IPS-11a (cell line): Measurements from ENCODE around the gene TMEM218.

Source experiments
- H3K4me3 ChIP-seq: one replicate; pipeline ENCODE4 v1.5.1; 2013; ENCODE audit warnings: low read depth, low read length, control low read depth

The TMEM218 gene

DNA sequence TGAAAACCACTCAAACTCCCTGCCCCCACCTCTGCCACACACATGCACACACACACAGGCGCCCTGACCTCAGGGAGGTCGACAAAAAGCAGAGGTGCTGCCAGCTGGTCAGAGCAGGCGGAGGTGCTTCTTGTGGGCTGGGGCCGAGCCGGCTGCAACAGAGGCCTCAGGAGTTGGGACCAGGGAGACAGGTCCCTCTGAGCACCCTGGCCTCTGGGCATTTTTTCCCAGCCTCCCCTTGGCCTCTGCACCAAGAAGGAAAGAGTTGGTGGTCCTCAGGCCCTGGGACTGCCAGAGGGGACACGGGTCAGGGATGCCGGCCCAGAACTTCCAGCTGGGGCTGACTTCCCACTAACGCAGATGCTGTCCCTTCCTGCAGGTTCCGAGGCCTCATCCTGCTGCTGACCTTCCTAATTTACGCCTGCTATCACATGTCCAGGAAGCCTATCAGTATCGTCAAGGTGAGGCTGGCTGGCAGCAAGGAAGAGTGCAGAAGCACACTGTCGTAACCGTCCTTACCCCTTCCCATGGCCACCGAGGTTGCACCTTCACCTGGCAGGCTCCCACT, 35.0 kb downstream of the TMEM218 start:
- H3K4me3 ChIP-seq = no peak overlapping the region

DNA sequence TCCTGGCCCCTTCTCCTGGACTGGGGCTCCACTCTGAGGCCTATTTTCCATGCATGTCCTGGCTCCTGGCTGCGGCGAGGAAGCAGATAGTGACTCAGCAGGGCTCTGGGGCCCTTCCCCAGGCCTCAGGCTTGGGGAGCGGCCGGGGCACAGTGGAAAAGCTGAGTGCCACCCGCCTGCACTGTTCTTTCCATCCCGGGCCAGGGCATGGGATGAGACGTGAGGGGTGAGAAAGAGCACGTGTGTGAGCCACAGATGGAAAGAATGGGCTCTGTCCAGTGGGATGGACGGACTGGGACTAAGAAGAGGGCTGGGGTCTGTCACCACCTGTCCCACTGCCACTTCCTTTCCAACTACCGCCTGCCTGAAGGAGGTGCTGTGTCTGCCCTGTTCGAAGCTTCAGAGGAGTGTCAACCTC, 35.5 kb downstream of the TMEM218 start:
- no peak overlapping the region for H3K4me3 ChIP-seq

DNA sequence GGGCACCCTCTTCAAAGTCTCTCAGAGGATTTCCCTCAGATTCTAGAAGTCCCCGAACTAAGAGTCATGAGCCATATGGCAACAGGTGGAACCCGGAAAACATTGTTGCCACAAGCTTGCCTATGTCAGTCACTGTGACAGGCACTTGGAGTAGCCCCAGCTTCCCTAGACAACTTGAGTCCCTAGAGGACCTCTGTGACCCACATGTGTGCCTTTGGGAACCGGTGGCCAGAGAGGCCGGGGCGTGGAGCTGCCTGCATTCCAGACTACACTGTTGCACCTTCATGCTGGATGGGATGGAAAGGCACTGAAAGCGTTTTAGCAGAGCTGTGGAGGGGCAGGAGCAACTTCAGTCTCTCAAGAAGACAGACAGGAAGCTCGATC, 36.2 kb downstream of the TMEM218 start:
- H3K4me3 ChIP-seq = no peak overlapping the region

DNA sequence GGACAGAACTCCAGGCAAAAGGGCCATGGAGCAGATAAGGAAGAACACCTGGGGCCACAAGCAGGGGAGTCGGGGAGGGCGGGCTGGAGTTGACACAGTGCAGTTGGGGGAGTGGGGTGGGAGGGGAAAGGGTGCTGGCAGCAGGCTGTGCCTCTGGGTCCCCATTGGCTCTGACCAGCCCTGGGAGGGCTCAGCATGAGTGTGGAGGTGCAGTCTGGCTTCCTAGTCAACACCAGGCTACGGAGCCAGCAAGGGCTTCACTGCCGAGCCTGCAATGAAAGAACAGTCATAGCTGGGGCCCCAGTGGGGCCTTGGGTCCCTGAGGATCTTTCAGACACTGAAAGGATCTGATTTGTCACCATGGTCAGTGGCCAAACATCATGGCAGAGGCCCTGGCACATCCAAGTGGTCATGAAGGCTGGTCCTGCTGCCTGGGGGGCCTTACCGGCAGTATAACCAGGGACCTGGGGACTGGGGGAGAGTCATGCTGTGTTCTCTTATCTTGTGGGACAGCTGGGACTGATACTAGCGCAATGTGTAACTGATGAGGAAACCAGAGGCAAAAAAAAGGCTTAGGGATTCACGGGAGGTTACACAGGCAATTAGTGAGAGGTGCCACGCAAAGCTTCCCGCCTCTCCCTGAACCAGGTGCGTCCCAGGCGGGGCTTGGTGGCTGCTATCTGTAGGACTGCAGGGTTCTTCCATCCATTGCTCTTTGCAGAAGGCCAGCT, 36.8 kb downstream of the TMEM218 start:
- no peak overlapping the region for H3K4me3 ChIP-seq

DNA sequence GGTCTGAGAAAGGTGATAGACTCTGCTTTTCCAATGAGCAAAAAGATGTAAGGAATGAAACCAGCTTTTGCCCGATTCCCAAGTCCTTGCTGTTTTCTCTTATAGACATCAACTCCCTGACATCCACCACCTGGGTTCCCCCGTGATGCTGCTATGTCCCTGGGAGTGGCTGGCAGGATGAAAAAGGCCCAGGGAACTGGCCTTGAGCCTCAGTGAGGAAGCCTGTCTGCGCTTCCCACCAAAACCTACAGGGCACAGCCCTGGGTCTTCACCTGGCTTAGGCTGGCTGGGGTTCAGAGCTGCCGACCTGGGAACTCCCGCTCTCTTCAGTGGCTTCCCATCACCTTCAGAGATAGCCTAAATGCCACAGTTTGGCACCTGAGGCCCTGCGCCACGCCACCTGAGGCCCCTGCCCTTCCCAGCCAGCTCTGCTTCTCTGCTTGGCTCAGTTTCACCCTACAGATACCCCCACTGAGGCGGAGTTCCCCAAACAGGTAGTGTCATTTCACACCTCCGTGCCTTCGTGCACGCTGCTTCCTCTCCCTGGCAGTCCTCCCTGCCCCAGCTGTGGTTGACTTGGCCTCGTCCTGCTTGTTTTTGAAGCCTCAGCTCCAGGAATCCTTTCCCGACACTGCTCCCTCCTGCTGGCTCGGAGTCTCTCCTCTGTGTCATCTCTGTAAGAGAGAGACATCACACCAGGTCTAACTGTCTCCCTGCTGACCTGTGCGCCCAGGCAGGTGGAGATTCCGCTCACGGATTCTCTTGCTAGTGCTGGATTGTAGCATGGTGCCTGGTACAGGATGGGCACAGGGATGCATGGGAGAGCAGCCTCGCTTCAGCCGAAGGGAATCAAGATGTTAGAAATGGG, 37.6 kb downstream of the TMEM218 start:
- H3K4me3 ChIP-seq = no peak overlapping the region

DNA sequence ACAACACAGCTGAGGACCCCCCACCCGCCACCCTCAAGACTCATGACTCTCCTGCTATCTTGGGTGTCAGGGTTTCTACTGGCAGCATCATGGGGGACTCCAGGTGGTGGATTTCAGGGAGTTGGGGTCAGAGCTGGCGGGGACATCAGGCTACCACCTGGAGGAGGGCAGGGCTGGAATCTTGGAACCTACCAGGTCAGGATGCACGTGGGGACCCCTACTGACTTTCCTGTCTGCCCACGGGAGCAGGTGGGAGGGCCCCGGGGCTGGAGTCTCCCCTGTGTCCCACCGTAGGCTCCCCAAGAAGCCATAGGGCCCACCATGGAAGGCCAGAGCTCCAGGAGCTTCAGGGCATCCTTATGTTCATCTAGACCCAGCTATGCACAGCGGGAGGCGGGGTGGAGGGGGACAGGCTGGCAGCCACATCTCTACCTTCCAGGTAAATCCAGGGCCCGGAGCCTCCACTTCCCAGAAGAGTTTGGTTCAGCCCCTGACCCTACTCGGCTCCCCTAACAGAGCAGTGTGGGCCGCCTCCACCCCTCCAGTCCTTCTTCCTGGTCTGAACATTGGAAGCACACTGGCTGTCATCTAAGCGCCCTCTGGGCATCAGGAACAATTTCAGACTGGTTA, 38.4 kb downstream of the TMEM218 start:
- H3K4me3 ChIP-seq = no peak overlapping the region

DNA sequence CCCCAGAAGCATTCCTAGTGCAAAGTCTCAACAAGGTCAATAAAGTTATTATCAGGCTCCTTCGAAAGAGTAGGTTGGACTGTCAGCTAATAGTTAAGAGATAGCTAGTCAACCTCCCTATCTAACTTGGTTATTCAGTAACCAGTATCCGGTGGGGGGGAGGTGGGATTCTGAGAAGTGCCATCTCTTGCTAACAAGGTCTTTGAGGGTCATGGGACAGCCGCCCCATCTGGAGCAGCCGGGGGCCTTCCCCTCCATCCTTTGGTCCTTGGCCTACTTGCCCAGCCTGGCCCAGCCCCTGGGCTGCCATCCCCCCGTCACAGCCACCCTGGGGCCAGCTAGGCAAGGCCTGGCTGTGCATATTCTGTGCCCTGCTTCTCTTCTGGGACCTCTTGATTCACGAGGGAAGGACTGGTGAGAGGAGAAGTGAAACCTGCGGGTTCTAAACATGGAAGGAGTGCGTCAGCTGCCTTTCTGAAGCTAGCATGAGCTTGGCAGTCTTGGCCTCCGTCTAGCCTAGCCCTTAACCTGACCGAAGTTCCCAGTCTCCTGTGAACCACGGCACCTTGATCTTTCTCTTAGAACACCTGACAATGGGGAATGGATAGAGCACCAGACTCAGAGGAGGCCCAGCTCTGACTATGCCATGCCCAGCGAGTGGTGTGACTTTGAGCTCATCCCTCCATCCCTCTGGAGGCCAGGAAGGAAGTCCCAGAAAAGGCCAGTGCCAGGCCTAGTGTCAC, 39.0 kb downstream of the TMEM218 start:
- no peak overlapping the region for H3K4me3 ChIP-seq

DNA sequence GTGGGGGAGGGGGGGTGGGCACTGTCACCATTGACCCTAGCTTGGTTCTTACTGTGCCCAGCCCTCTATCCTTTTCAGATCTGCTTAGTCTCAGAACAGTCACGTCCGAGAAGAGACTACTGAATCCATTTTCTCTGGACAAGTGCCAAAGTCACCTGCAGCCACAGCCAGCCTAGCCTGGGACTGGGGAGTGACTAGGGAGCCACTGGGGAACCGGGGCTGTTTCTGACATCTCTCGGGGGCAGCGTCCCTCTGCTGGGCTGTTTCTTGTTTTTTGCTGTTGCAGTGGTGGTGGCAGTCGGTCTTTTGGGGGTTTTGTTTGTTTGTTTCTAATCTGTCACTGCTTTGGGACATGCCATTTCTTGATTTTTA, 39.6 kb downstream of the TMEM218 start:
- H3K4me3 ChIP-seq = no peak overlapping the region

DNA sequence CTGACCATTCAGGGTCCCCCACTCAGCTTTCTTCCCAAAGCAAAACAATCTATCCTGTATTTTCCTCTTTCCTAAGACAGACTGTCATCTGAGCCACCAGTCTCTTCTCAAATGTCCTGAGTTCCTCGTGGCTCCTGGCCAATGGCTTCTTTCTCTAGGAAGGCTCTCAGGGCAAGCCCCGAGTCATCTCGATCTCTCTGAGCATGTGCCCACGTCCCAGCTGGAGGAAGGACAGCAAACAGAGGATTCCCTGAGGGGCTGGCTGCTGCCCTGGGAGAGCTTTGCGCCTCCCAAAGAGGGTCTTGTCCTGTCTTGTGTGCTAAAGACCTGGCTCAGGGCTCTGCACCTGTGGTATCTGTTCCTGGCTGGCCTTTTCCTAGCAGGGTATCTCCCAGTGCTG, 40.0 kb downstream of the TMEM218 start:
- H3K4me3 ChIP-seq = no peak overlapping the region

DNA sequence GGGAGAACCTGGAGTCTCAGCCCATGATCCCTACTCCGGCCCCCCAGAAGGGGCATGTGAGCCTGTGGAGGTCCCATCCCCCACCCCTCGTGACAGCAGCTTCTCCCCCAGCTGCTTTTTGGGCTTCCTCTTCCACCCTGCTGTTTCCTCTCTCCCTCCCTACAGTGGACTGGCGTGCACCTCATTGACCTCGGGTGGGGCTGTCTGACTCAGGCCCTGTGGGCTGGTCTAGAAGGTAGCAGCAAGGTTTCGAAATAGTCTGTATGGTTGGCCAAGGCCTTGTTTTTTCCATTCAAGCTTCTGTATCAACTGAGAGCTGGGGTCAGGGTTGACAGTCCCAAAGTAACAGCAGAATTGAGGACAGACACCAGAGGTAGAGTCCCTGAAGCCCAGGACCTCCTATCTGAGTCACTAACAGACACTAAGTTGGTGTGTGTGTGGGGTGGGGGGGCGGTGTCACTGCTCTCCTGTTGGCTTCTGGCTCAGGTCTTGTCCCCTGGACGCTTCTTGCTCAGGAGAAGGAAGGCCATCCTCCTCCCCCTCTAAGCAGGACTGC, 40.6 kb downstream of the TMEM218 start:
- H3K4me3 ChIP-seq = no peak overlapping the region

DNA sequence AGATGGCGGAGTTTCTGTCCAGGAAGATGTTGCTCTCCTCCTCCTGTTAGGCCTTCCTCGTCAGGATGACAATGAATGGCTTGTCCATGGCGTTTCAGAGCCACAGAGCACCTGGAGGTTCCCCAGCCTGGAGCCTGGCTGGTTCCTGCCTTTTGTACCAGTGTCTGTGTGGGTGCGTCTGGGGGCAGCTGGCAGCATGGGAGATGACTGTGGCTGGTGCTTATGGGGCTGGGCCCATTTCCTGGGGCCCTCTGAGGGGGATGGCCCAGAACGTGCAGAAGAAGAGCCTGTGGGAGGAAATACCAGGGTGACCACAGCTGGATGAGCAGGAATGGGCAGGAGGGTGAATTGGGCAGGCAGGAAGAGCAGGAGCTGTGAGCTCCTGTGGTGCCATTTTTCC, 41.6 kb downstream of the TMEM218 start:
- no peak overlapping the region for H3K4me3 ChIP-seq

DNA sequence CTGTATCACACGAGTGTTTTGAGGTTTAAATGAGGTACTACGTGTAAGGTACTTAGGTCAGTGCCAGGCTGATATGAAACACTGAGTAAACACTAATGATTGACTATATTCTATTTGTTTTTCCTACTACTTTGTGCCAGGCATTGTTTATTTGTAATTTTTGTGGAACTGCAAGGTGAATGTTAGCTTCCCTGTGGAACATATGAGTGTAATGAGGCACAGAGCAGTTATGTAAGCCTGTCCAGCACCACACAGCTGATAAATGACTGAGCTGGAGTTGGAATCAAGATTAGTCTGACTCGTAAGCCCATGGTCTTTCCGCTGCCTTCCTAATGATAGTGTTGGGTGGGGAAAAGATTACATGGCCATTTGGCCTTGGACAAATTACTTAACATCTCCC, 42.4 kb downstream of the TMEM218 start:
- no peak overlapping the region for H3K4me3 ChIP-seq

DNA sequence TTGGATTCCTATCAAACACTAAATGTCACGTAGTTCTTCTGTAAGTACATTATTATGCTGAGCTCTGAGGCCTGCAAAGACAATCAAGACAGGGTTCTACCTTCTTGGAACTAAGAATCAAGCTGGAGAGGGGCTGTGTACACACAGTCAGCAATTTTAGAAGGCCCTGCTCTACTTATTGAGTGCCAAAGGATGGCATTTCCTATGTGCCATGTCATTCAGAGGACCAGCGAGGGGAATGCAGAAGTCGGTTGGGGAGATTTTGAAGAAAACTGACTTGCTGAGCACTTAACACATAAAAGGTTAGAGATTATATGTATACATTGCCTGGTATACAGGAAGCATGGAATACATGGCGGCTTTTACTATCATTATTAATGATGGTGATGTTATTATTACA, 43.1 kb downstream of the TMEM218 start:
- H3K4me3 ChIP-seq = no peak overlapping the region

DNA sequence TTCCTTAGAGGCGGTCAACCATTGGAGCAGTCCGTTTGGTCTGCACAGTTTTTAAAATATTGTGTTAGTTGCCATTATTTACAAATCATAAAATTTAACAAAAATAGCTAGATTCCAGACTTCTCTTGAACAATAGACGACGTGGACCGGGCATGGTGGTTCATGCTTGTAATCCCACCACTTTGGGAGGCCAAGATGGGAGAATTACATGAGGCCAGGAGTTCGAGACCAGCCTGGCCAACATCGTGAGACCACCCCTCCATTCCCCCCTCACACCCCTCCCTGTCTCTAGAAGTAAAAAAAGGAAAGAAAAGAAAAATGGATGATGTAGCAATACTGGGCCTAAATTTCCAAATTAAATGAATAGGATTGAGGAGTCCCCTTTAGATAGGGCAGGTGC, 47.4 kb downstream of the TMEM218 start:
- H3K4me3 ChIP-seq = peak overlapping the region; percentile 67

DNA sequence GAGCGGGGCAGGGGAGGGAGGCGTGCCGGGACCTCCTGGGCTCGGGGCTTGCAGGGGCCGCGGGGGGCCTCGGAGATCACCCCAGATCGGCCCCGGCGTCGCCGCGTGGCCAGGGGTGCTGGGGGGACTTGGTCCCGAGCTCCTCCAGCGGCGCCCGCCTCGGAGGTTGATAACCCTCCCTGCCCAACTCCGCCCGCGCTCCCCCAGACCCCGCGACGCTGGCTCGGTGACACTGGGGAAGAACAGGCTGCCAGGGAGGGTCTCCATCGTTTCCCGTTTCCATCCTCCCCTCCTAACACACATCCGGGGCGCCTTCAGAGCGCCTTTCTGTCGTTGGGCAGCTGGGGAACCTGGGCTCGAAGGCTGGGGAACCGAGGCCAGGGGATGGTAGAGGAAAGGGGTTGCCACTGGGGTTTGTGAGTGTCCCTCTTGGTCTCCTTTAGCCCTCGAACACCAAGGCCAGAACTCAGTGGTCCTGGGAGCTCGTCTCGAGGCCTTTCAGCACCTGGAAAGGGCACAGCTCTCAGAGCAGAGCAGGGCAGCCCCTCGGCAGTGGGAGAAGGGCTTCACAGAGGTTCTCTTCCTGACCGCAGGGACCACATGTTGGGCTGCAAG, 47.9 kb downstream of the TMEM218 start:
- peak overlapping the region; percentile 67 for H3K4me3 ChIP-seq

DNA sequence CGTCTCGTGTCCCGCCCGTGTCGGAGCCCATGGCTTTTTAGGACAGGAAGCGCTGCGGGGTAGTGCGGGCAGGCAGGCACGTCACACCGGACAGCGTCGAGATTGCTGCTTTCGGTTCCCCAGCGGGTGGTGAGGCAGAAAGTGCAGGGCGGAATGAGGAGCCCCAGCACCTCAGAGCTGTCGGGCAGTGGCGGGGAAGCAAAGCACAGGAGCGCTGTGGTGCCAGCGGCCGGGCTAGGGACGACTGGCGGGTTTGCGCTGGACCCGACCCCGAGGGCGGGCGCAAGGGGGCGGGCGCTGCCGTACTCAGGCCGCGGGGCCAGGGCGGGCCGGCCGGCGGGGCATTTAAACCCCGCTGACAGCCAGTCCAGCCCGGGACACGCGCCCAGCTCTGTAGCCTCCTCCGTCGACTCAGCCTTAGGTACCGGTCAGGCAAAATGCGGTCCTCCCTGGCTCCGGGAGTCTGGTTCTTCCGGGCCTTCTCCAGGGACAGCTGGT, 48.4 kb downstream of the TMEM218 start, which contains the start of gene SLC37A2:
Gene SLC37A2 (plus strand): TSS at position 375 of the 498 bp plus-strand sequence. CDS start 63 bp downstream, at position 438.
- peak within 1 kb of the TSS; percentile 67 for H3K4me3 ChIP-seq

DNA sequence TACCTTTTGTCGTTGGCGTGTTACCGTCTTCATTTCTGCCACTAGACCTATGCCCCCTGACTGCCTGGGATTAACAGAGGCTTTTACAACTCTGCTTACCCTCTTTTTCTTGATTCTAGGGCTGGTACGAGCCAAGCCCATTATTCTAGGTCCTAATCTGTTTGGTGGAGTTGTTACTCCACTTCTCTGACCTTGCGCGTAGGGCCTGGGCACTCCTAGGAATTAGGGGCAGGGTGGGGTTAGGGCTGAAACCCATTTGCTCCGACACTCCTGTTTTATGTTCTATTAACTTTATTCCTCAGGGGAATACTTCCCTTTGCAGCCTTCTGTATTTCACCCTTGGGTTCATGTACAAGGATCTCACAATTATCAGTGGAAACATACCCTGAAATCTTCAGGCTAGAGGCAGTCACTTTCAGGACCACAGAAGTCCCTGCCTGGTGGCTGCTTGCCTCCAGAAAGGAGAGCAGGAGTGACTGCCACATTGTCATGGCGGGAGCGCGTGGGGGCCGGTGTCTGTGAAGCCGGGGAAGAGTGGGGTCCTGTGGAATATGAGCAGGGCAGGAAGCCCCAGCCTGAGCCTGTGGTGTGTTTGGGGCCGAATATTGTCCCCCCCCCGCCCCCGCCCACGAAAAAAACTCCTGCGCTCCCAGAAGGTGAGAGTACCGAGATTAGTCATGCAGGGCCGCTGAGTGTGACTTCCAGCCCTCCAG, 49.1 kb downstream of the TMEM218 start:
- peak overlapping the region; percentile 67 for H3K4me3 ChIP-seq

DNA sequence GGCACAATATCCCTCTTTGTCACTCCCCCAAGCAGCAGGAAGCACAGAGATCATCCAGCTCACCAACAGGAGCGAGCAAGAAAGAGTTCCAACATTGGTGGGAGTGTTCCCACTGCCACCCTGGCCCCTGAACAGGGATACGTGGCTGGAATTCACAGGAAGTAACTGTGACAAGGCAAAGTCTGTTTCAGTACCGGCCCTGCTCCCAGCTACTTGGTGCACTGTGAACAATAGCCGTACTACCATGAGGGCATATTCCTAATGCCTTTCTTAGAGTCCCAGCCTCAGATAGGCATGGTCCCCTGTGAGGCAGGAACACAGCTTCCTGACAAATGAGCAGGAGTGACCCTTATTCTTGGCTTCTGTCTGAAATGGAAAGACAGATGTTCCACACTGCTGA, 50.1 kb downstream of the TMEM218 start:
- H3K4me3 ChIP-seq = no peak overlapping the region

DNA sequence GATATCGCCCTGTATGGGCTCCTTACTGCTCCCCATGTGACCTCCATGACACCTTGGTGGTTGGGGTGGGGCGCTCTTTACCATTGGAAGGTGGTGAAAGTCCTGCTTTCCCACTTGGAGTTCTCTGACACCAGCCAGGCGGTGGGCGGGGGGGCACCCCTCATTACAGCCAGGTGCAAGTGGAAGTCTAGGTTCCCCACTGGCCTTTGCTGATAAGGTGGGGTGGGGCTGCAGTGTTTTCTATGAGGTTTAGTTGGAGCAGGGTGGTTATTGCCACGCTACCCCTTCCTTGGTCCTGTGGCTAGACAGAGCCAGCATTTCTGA, 53.8 kb downstream of the TMEM218 start:
- H3K4me3 ChIP-seq = no peak overlapping the region
